SJSA1 (cell line): ENCODE measurements around the gene SHE. TPM values are rescaled to one million over a fixed set of nuclear protein-coding genes. Genes with fewer than 3 reads are reported as not detected.
A peak's percentile ranks its signal among the peaks of the same experiment; 100 is the strongest.
"Not testable (repeated sequence)": the region's sequence is repeated elsewhere in the genome, so short reads cannot be mapped to it uniquely, and the experiment has no call there.

Experiments
- DNase-seq, 2 experiments: peaks; one replicate each; pipeline ENCODE4 v3.0.0-alpha.2; 2015 to 2020; ENCODE audit warnings: low spot score in 2 of 2, low read depth in 1 of 2
- H3K27ac ChIP-seq: fragments of 250-450 bp; sonication (Bioruptor Pico); 2 replicates; pipeline ENCODE4 v1.5.1; 2020; ENCODE audit warnings: mild to moderate bottlenecking, moderate library complexity
- H3K27me3 ChIP-seq: fragments of 250-450 bp; sonication (Bioruptor Pico); replicated peaks from 2 replicates; pipeline ENCODE4 v1.5.1; 2020; ENCODE audit warnings: mild to moderate bottlenecking, moderate library complexity
- H3K36me3 ChIP-seq: fragments of 250-450 bp; sonication (Bioruptor Pico); 2 replicates; pipeline ENCODE4 v1.5.1; 2020; ENCODE audit warnings: mild to moderate bottlenecking
- H3K4me1 ChIP-seq: fragments of 250-450 bp; sonication (Bioruptor Pico); replicated peaks from 2 replicates; pipeline ENCODE4 v1.6.1; 2021; ENCODE audit warnings: mild to moderate bottlenecking
- H3K4me3 ChIP-seq: fragments of 250-450 bp; sonication (Bioruptor Pico); 2 replicates; pipeline ENCODE4 v1.5.1; 2020; ENCODE audit warnings: mild to moderate bottlenecking
- H3K9me3 ChIP-seq: fragments of 250-450 bp; sonication (Bioruptor Pico); replicated peaks from 2 replicates; pipeline ENCODE4 v1.5.1; 2020; ENCODE audit warnings: mild to moderate bottlenecking
- total RNA-seq: library from RNA; depleted of rRNA; stranded (reverse); fragments of >200 nt; shearing (Covaris generic); gene quantifications from 2 replicates; pipeline ENCODE4 v1.2.3, GENCODE V29; 2014

Gene SHE
- total RNA-seq, 1 experiment from 2014 or later, result not detected

GRCh38 chr1:154531950-154532349 is 29.7 kb upstream of the SHE start:
- not testable (repeated sequence) for H3K9me3 ChIP-seq, H3K27me3 ChIP-seq, H3K36me3 ChIP-seq, H3K27ac ChIP-seq, DNase-seq, H3K4me3 ChIP-seq, H3K4me1 ChIP-seq

- no peak overlapping the region for H3K4me3 ChIP-seq
- H3K4me1 ChIP-seq, result no peaks in the 10 kb centered on the region
- H3K27ac ChIP-seq, result no peak overlapping the region
- no peaks in the 10 kb centered on the region for H3K9me3 ChIP-seq
- no peaks in the 10 kb centered on the region for H3K36me3 ChIP-seq
- H3K27me3 ChIP-seq, result peaks cover 3% of the 10 kb centered on the region; the same call in 1 of the 2 replicates
- no peak for DNase-seq
Observed at GRCh38 chr1:154529308-154529707, 27.1 kb upstream of the SHE start.

- DNase-seq, result no peak
- H3K36me3 ChIP-seq, result no peaks in the 10 kb centered on the region
- no peak overlapping the region for H3K4me3 ChIP-seq
- no peak overlapping the region for H3K27ac ChIP-seq
- no peaks in the 10 kb centered on the region for H3K4me1 ChIP-seq
- H3K27me3 ChIP-seq, result peaks cover 6% of the 10 kb centered on the region
- no peaks in the 10 kb centered on the region for H3K9me3 ChIP-seq
Observed at GRCh38 chr1:154527192-154527591, 25.0 kb upstream of the SHE start.

- Histone ChIP-seq H3K4me3 (no peak overlapping the region), H3K36me3 (no peaks in the 10 kb centered on the region), H3K9me3 (no peaks in the 10 kb centered on the region), H3K27ac (no peak overlapping the region), H3K4me1 (no peaks in the 10 kb centered on the region), H3K27me3 (peaks cover 15% of the 10 kb centered on the region)
- DNase-seq, result no peak
Observed at GRCh38 chr1:154524881-154525280, 22.7 kb upstream of the SHE start.

- DNase-seq, result no peak
- Histone ChIP-seq H3K27ac (no peak overlapping the region), H3K9me3 (no peaks in the 10 kb centered on the region), H3K4me1 (no peaks in the 10 kb centered on the region), H3K27me3 (peaks cover 23% of the 10 kb centered on the region), H3K4me3 (no peak overlapping the region), H3K36me3 (no peaks in the 10 kb centered on the region)
Observed at GRCh38 chr1:154521695-154522094, 19.5 kb upstream of the SHE start.

GRCh38 chr1:154520333-154520732 is 18.1 kb upstream of the SHE start:
- Histone ChIP-seq H3K27me3 (peaks cover 23% of the 10 kb centered on the region), H3K4me1 (no peaks in the 10 kb centered on the region), H3K27ac (no peak overlapping the region), H3K9me3 (no peaks in the 10 kb centered on the region), H3K4me3 (no peak overlapping the region), H3K36me3 (no peaks in the 10 kb centered on the region)
- DNase-seq, result no peak

DNA sequence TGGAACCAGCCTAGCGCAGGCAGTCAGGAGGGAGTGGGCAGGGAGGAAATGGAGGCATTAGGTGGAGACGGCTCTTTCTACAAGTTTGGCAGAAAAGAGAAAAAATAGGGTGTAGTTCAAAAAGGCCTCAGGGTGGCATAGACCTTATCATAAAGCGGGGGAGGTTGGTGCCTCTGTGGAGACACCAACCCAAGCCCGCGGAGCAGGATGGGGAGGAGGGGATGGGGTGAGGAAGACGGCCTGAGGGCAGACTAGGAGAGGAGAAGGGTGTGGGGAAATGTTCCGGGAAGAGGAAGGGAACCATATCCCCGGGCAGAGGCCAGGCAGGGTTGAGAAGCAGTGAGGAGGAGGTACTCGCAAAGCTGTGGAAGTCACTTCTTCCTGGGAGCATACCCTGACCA is 17.4 kb upstream of the SHE start:
- H3K4me1 ChIP-seq, result no peaks in the 10 kb centered on the region
- H3K36me3 ChIP-seq, result no peaks in the 10 kb centered on the region
- H3K4me3 ChIP-seq, result no peak overlapping the region
- no peaks in the 10 kb centered on the region for H3K9me3 ChIP-seq
- peaks cover 26% of the 10 kb centered on the region for H3K27me3 ChIP-seq
- DNase-seq, result no peak
- no peak overlapping the region for H3K27ac ChIP-seq

DNA sequence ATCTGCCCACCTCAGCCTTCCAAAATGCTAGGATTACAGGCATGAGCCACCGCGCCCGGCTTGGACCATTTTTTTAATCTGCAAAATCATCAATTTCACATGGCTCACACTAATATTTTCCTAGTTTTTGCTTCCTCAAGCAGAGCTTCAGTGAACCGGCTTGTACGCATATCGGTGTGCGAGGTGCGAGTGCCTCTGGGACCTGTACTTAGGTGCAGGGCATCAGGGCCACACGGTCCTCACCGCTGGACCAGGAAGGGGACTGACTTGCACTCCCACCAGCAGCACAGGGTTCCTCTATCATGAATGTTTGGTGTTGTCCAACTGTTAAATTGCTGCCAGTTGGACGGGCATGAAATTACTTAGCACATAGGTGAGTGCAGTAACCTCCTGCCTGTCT is 15.4 kb upstream of the SHE start:
- H3K9me3 ChIP-seq, result no peaks in the 10 kb centered on the region
- no peaks in the 10 kb centered on the region for H3K36me3 ChIP-seq
- DNase-seq, result no peak
- H3K4me1 ChIP-seq, result no peaks in the 10 kb centered on the region
- no peak overlapping the region for H3K27ac ChIP-seq
- H3K4me3 ChIP-seq, result no peak overlapping the region
- H3K27me3 ChIP-seq, result peaks cover 37% of the 10 kb centered on the region

DNA sequence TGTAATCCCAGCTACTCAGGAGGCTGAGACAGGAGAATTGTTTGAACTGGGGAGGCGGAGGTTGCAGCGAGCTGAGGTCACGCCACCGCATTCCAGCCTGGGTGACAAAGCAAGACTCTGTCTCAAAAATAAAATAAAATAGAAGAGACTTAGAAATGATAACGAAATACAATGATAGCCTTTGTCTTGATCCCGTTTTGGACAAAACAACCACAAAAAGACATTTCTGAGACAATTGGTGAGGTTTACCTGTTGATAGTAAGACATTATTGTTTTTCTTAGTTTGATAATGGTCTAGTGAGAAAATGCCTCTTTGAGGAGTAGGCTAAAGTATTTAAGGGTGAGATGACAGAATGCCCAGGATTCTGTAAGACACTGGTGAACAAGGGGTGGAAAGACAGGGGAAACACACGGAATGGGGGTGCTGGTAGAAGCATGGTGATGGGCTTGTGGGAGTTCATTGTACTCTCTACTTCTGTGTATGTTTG is 11.9 kb upstream of the SHE start:
- no peaks in the 10 kb centered on the region for H3K4me1 ChIP-seq
- H3K27me3 ChIP-seq, result peaks cover 32% of the 10 kb centered on the region
- DNase-seq, result no peak
- no peaks in the 10 kb centered on the region for H3K9me3 ChIP-seq
- no peaks in the 10 kb centered on the region for H3K36me3 ChIP-seq
- H3K27ac ChIP-seq, result no peak overlapping the region
- no peak overlapping the region for H3K4me3 ChIP-seq

GRCh38 chr1:154512760-154513159 is 10.5 kb upstream of the SHE start:
- Histone ChIP-seq H3K9me3 (no peaks in the 10 kb centered on the region), H3K4me3 (no peak overlapping the region), H3K27me3 (peaks cover 38% of the 10 kb centered on the region), H3K27ac (no peak overlapping the region), H3K4me1 (no peaks in the 10 kb centered on the region), H3K36me3 (no peaks in the 10 kb centered on the region)
- no peak for DNase-seq

DNA sequence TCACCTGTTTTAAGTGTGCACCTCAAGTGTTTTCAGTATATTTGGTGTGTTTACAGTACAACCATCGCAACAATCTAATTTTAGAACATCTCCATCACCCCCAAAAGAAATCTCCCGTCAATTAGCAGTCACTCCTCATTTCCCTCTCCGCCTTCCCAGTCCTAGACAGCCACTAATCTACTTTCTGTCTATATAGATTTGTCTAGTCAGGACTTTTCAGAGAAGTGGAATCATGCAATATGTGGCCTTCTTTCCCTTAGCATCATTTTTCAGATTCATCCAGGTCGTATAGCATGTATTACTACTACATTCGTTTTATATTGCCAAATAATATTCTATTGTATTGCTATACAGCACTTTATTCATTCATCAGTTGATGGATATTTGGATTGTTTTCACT is 1.7 kb upstream of the SHE start:
- H3K27me3 ChIP-seq, result peaks cover 87% of the 10 kb centered on the region
- no peak overlapping the region for H3K4me3 ChIP-seq
- DNase-seq, result peak in 1 of 2 experiments; percentile 7
- peaks cover 14% of the 10 kb centered on the region for H3K9me3 ChIP-seq
- H3K27ac ChIP-seq, result no peak overlapping the region
- H3K36me3 ChIP-seq, result no peaks in the 10 kb centered on the region
- H3K4me1 ChIP-seq, result peaks cover 8% of the 10 kb centered on the region

DNA sequence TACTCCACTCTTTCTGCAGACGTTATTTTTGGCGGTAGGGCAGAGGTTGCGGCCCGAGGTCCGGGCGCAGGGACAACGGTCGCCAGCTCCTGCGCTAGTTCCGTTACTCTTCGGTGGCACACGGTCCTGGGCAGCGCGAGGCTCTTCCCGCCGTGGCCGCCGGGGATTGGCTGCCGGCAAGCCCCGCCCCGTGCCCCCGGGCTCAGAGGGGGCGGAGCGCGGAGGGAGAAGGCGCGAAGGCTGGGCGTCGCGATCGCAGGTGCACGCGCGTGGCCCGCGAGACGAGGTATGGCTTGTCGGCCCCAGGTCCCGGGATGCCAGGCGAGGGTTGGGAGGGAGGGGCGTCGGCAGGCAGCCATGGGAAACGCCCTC is 518 bp upstream of the SHE start:
- Histone ChIP-seq H3K27ac (no peak overlapping the region), H3K27me3 (peaks cover 84% of the 10 kb centered on the region), H3K4me1 (peaks cover 8% of the 10 kb centered on the region), H3K36me3 (no peaks in the 10 kb centered on the region), H3K4me3 (no peak overlapping the region), H3K9me3 (peaks cover 14% of the 10 kb centered on the region)
- DNase-seq, result no peak

- Histone ChIP-seq H3K4me3 (no peak overlapping the region), H3K27ac (no peak overlapping the region), H3K4me1 (peaks cover 8% of the 10 kb centered on the region), H3K36me3 (no peaks in the 10 kb centered on the region), H3K27me3 (peaks cover 84% of the 10 kb centered on the region), H3K9me3 (peaks cover 14% of the 10 kb centered on the region)
- DNase-seq, result no peak
Observed at GRCh38 chr1:154501423-154502065, 668 bp downstream of the SHE start.

GRCh38 chr1:154500533-154500932 is 1.7 kb downstream of the SHE start:
- peaks cover 12% of the 10 kb centered on the region for H3K9me3 ChIP-seq
- H3K27ac ChIP-seq, result no peak overlapping the region
- H3K4me3 ChIP-seq, result no peak overlapping the region
- no peak for DNase-seq
- peaks cover 89% of the 10 kb centered on the region for H3K27me3 ChIP-seq
- H3K4me1 ChIP-seq, result peaks cover 8% of the 10 kb centered on the region
- no peaks in the 10 kb centered on the region for H3K36me3 ChIP-seq

- peaks cover 93% of the 10 kb centered on the region for H3K27me3 ChIP-seq
- H3K9me3 ChIP-seq, result peaks cover 12% of the 10 kb centered on the region
- peaks cover 8% of the 10 kb centered on the region for H3K4me1 ChIP-seq
- no peaks in the 10 kb centered on the region for H3K36me3 ChIP-seq
- no peak overlapping the region for H3K4me3 ChIP-seq
- no peak for DNase-seq
- no peak overlapping the region for H3K27ac ChIP-seq
Observed at GRCh38 chr1:154499446-154499845, 2.8 kb downstream of the SHE start.
